Smooth muscle cell (in vitro differentiated cells): ENCODE results near the gene GPC3. TPM values are rescaled to one million over a fixed set of nuclear protein-coding genes. Genes with fewer than 3 reads are reported as not detected.

Experiments used
- DNase-seq: peaks from one replicate; lab custom pipeline; 2025; ENCODE audit not compliant: unreplicated experiment; lab: John Stamatoyannopoulos, UW
- H2AFZ ChIP-seq: fragments of 200-600 bp; sonication (generic); 2 replicates; pipeline ENCODE4 v1.6.0; 2016; ENCODE audit warnings: antibody characterized with exemption, low read depth, mild to moderate bottlenecking
- H3F3A ChIP-seq: fragments of 200-600 bp; sonication (generic); 2 replicates; pipeline ENCODE4 v1.6.0; 2017; ENCODE audit warnings: antibody characterized with exemption, low read depth
- H3K27ac ChIP-seq: fragments of 200-600 bp; sonication (generic); 2 replicates; pipeline ENCODE4 v1.5.1; 2016; ENCODE audit warnings: low read depth, mild to moderate bottlenecking
- H3K27me3 ChIP-seq: fragments of 200-600 bp; sonication (generic); 2 replicates; pipeline ENCODE4 v1.6.1; 2016; ENCODE audit warnings: low read depth, mild to moderate bottlenecking
- H3K36me3 ChIP-seq: fragments of 200-600 bp; sonication (generic); 2 replicates; pipeline ENCODE4 v1.5.1; 2016; ENCODE audit warnings: low read depth
- H3K4me1 ChIP-seq: fragments of 200-600 bp; sonication (generic); 2 replicates; pipeline ENCODE4 v1.5.1; 2016; ENCODE audit warnings: low read depth
- H3K4me2 ChIP-seq: fragments of 200-600 bp; sonication (generic); 2 replicates; pipeline ENCODE4 v1.6.0; 2016; ENCODE audit warnings: mild to moderate bottlenecking
- H3K4me3 ChIP-seq: fragments of 200-600 bp; sonication (generic); 2 replicates; pipeline ENCODE4 v1.5.1; 2016; ENCODE audit warnings: mild to moderate bottlenecking
- H3K79me2 ChIP-seq: fragments of 200-600 bp; sonication (generic); 2 replicates; pipeline ENCODE4 v1.6.0; 2016; ENCODE audit warnings: low read depth, mild to moderate bottlenecking
- H3K9ac ChIP-seq: fragments of 200-600 bp; sonication (generic); 2 replicates; pipeline ENCODE4 v1.6.0; 2016; ENCODE audit warnings: low read depth
- H3K9me3 ChIP-seq: fragments of 200-600 bp; sonication (generic); replicated peaks from 2 replicates; pipeline ENCODE4 v1.5.1; 2016; ENCODE audit warnings: low read depth
- H4K20me1 ChIP-seq: fragments of 200-600 bp; sonication (generic); 2 replicates; pipeline ENCODE4 v1.6.0; 2016; ENCODE audit warnings: low read depth
- CTCF ChIP-seq: fragments of 200-600 bp; sonication (generic); IDR thresholded peaks from 2 replicates; pipeline ENCODE4 v1.5.1; 2017; ENCODE audit warnings: borderline replicate concordance, mild to moderate bottlenecking, antibody characterized with exemption; ENCODE audit not compliant: insufficient read depth, poor library complexity, severe bottlenecking
- WGBS: methylation state at CpG from one replicate; pipeline ENCODE4 v1.1.7; 2016; ENCODE audit warnings: low lambda C conversion rate; 5-methylcytosine and 5-hydroxymethylcytosine counted together
- polyA plus RNA-seq: library from polyadenylated mRNA; unstranded; fragments of >200 nt; fragmentation: Nextera tagmentation; extraction: Ambion mirVana; gene quantifications from 2 replicates; pipeline ENCODE4 v1.2.1, GENCODE V29; 2016
- total RNA-seq: library from RNA; depleted of rRNA; stranded (reverse); fragments of >200 nt; gene quantifications from 2 replicates; pipeline ENCODE4 v1.2.3, GENCODE V29; 2014

The GPC3 gene
- total and polyA plus RNA-seq, 2 experiments from 2014 or later: 120 to 191 TPM

- Histone ChIP-seq H3K9me3 (no peaks in the 10 kb centered on the region), H3K9ac (peak overlapping the region; percentile 6), H3K79me2 (no peaks in the 10 kb centered on the region), H3K4me1 (peaks cover 23% of the 10 kb centered on the region), H3F3A (no peaks in the 10 kb centered on the region), H3K27me3 (no peaks in the 10 kb centered on the region), H3K36me3 (no peaks in the 10 kb centered on the region), H4K20me1 (no peaks in the 10 kb centered on the region), H3K4me3 (no peak overlapping the region), H3K4me2 (no peak overlapping the region), H3K27ac (peak overlapping the region; percentile 85), H2AFZ (no peak overlapping the region)
- DNase-seq: no peak
- TF ChIP-seq CTCF: no peak
- 60% methylated on average over 2 of the region's 2 CpGs for WGBS
Measured at GRCh38 chrX:134004084-134004483, 18.7 kb upstream of the GPC3 start.

- Histone ChIP-seq H3K79me2 (no peaks in the 10 kb centered on the region), H3K36me3 (no peaks in the 10 kb centered on the region), H3K27me3 (no peaks in the 10 kb centered on the region), H3K27ac (peak overlapping the region; percentile 85), H3F3A (no peaks in the 10 kb centered on the region), H3K4me2 (peak overlapping the region; percentile 67), H4K20me1 (no peaks in the 10 kb centered on the region), H3K4me3 (no peak overlapping the region), H2AFZ (no peak overlapping the region), H3K4me1 (peaks cover 32% of the 10 kb centered on the region), H3K9me3 (no peaks in the 10 kb centered on the region), H3K9ac (peak overlapping the region; percentile 27)
- no peak for TF ChIP-seq CTCF
- 36% methylated on average over 4 of the region's 4 CpGs for WGBS
- no peak for DNase-seq
Measured at GRCh38 chrX:134002921-134003615, 17.7 kb upstream of the GPC3 start.

- no peaks in the 10 kb centered on the region for H3K79me2 ChIP-seq
- H3K27ac ChIP-seq: peak overlapping the region; percentile 85
- H3K27me3 ChIP-seq: no peaks in the 10 kb centered on the region
- no peak for DNase-seq
- no peaks in the 10 kb centered on the region for H4K20me1 ChIP-seq
- H3K36me3 ChIP-seq: no peaks in the 10 kb centered on the region
- H3K9ac ChIP-seq: no peak overlapping the region
- H3K9me3 ChIP-seq: no peaks in the 10 kb centered on the region
- H3K4me2 ChIP-seq: peak overlapping the region; percentile 44
- peaks cover 32% of the 10 kb centered on the region for H3K4me1 ChIP-seq
- no peak for TF ChIP-seq CTCF
- no peak overlapping the region for H2AFZ ChIP-seq
- WGBS: 52% methylated on average over 14 of the region's 14 CpGs
- no peaks in the 10 kb centered on the region for H3F3A ChIP-seq
- H3K4me3 ChIP-seq: no peak overlapping the region
Measured at GRCh38 chrX:134000260-134001245, 15.2 kb upstream of the GPC3 start.
